Mammary microvascular endothelial cell (primary cell): ENCODE results near the gene SCAF11. TPM values are rescaled to one million over a fixed set of nuclear protein-coding genes. Genes with fewer than 3 reads are reported as not detected.

Source experiments
- total RNA-seq: library from RNA; depleted of rRNA; stranded (reverse); fragments of >200 nt; gene quantifications from 2 replicates; pipeline ENCODE4 v1.2.3, GENCODE V29; 2015

The SCAF11 gene
- total RNA-seq, result 58.7 and 67.0 TPM in 2 replicates

GRCh38 chr12:45990468-45991283 lies at the start of gene SCAF11:
SCAF11 (minus strand) TSS chr12:45990574; CDS start chr12:45964167, 26,407 bp downstream.

